Measurements from ENCODE around the gene NPM1.
"Not testable (repeated sequence)": the region's sequence is repeated elsewhere in the genome, so short reads cannot be mapped to it uniquely, and the experiment has no call there.

GRCh38 chr5:171398660-171399059 lies 11.0 kb downstream of the NPM1 start:
- TF ChIP-seq, protein P1, sequence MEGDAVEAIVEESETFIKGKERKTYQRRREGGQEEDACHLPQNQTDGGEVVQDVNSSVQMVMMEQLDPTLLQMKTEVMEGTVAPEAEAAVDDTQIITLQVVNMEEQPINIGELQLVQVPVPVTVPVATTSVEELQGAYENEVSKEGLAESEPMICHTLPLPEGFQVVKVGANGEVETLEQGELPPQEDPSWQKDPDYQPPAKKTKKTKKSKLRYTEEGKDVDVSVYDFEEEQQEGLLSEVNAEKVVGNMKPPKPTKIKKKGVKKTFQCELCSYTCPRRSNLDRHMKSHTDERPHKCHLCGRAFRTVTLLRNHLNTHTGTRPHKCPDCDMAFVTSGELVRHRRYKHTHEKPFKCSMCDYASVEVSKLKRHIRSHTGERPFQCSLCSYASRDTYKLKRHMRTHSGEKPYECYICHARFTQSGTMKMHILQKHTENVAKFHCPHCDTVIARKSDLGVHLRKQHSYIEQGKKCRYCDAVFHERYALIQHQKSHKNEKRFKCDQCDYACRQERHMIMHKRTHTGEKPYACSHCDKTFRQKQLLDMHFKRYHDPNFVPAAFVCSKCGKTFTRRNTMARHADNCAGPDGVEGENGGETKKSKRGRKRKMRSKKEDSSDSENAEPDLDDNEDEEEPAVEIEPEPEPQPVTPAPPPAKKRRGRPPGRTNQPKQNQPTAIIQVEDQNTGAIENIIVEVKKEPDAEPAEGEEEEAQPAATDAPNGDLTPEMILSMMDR (IDR thresholded peaks at IDR 0.05 in 2 of 3, conservative IDR thresholded peaks at IDR 0.05 in 1 of 3; ENCODE audit: borderline replicate concordance in 1 of 3, insufficient read depth in 1 of 3, low read depth in 2 of 3, low read length in 2 of 3): not testable (repeated sequence)
- not testable (repeated sequence) for TF ChIP-seq CEBPB (IDR thresholded peaks at IDR 0.05; ENCODE audit: low read depth); POLR2A (IDR thresholded peaks at IDR 0.05; ENCODE audit: borderline replicate concordance, extremely low read depth, insufficient read depth, insufficient read length); EZH2 (IDR thresholded peaks at IDR 0.05); FOSL1 (IDR thresholded peaks at IDR 0.05; ENCODE audit: low read depth); ZNF274 (IDR thresholded peaks at IDR 0.05; ENCODE audit: low read depth, low read length); RAD21 (IDR thresholded peaks at IDR 0.05; ENCODE audit: low read depth)
- TF ChIP-seq POLR2AphosphoS5 (IDR thresholded peaks at IDR 0.05; ENCODE audit: low read depth, low read length): 0 out of 2 replicates have a peak, but pooled peaks have one; percentile 32
